ENCODE data around the gene MLH1.

DNA sequence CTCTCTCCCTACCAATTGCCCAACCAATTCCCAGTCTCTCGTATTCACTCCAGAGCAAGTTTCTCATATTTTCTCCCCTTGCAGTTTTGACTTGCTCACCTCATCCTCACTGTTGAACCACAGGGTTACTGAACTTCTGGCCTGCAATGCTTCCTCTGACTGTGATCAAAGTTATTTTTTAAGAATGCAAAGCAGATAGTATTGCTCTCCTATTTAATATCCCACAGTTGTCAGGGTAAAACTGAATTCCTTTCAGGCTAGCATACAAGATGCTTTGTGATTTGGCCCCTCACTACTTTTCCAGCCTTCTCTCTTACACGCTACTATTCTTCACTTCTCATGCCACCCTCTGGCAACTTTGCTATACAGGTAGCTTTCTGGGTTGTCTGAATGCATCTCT, 100.2 kb downstream of the MLH1 start:
- no peak for TF ChIP-seq POLR2A (IDR thresholded peaks at IDR 0.05)
- TF ChIP-seq, protein P1, sequence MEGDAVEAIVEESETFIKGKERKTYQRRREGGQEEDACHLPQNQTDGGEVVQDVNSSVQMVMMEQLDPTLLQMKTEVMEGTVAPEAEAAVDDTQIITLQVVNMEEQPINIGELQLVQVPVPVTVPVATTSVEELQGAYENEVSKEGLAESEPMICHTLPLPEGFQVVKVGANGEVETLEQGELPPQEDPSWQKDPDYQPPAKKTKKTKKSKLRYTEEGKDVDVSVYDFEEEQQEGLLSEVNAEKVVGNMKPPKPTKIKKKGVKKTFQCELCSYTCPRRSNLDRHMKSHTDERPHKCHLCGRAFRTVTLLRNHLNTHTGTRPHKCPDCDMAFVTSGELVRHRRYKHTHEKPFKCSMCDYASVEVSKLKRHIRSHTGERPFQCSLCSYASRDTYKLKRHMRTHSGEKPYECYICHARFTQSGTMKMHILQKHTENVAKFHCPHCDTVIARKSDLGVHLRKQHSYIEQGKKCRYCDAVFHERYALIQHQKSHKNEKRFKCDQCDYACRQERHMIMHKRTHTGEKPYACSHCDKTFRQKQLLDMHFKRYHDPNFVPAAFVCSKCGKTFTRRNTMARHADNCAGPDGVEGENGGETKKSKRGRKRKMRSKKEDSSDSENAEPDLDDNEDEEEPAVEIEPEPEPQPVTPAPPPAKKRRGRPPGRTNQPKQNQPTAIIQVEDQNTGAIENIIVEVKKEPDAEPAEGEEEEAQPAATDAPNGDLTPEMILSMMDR (IDR thresholded peaks at IDR 0.05): no peak
- no peak for TF ChIP-seq EP300 (IDR thresholded peaks at IDR 0.05)

Measured in ovary (tissue), 3 donors.